ENCODE data around the gene SLAMF1. TPM values are rescaled to one million over a fixed set of nuclear protein-coding genes. Genes with fewer than 3 reads are reported as not detected.

SLAMF1 gene
- total and polyA plus RNA-seq, 2 experiments from 2014 or later: not detected

GRCh38 chr1:160578175-160578524 lies 68.7 kb downstream of the SLAMF1 start:
- no peak overlapping the region for H3K27ac Mint-ChIP-seq
- H3K4me3 Mint-ChIP-seq: no peak overlapping the region
- H2AFZ ChIP-seq: no peak overlapping the region
- H3K27me3 Mint-ChIP-seq (ENCODE audit: insufficient read depth, low read depth, poor library complexity): no peaks in the 10 kb centered on the region
- H3K4me2 ChIP-seq: no peak overlapping the region
- no peaks in the 10 kb centered on the region for H3F3A ChIP-seq (replicated peaks; ENCODE audit: low read depth)
- no peaks in the 10 kb centered on the region for H3K9me3 Mint-ChIP-seq
- no peak for ATAC-seq
- H3K27me3 ChIP-seq (ENCODE audit: insufficient read depth): no peaks in the 10 kb centered on the region
- no peaks in the 10 kb centered on the region for H3K4me1 Mint-ChIP-seq
- H3K79me2 ChIP-seq (replicated peaks; ENCODE audit: insufficient read depth): no peaks in the 10 kb centered on the region
- H3K9me2 ChIP-seq (ENCODE audit: insufficient read depth): no peaks in the 10 kb centered on the region; the same call in 1 of the 2 replicates
- DNase-seq (ENCODE audit: low spot score): no peak
- H3K4me3 ChIP-seq: no peak overlapping the region
- H3K36me3 ChIP-seq (ENCODE audit: insufficient read depth): no peaks in the 10 kb centered on the region
- H3K27ac ChIP-seq (ENCODE audit: low read depth): no peak overlapping the region
- H3K36me3 Mint-ChIP-seq (ENCODE audit: low read depth): no peaks in the 10 kb centered on the region
- no peaks in the 10 kb centered on the region for H4K20me1 ChIP-seq (replicated peaks; ENCODE audit: insufficient read depth)
- H3K4me1 ChIP-seq (ENCODE audit: insufficient read depth): no peaks in the 10 kb centered on the region
- TF ChIP-seq ZNF331 (CRISPR knock-in tag; IDR thresholded peaks at IDR 0.05; ENCODE audit: low read depth): no peak
- TF ChIP-seq, protein P1, sequence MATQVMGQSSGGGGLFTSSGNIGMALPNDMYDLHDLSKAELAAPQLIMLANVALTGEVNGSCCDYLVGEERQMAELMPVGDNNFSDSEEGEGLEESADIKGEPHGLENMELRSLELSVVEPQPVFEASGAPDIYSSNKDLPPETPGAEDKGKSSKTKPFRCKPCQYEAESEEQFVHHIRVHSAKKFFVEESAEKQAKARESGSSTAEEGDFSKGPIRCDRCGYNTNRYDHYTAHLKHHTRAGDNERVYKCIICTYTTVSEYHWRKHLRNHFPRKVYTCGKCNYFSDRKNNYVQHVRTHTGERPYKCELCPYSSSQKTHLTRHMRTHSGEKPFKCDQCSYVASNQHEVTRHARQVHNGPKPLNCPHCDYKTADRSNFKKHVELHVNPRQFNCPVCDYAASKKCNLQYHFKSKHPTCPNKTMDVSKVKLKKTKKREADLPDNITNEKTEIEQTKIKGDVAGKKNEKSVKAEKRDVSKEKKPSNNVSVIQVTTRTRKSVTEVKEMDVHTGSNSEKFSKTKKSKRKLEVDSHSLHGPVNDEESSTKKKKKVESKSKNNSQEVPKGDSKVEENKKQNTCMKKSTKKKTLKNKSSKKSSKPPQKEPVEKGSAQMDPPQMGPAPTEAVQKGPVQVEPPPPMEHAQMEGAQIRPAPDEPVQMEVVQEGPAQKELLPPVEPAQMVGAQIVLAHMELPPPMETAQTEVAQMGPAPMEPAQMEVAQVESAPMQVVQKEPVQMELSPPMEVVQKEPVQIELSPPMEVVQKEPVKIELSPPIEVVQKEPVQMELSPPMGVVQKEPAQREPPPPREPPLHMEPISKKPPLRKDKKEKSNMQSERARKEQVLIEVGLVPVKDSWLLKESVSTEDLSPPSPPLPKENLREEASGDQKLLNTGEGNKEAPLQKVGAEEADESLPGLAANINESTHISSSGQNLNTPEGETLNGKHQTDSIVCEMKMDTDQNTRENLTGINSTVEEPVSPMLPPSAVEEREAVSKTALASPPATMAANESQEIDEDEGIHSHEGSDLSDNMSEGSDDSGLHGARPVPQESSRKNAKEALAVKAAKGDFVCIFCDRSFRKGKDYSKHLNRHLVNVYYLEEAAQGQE (IDR thresholded peaks at IDR 0.05; ENCODE audit: unreplicated experiment): no peak
- no peak for TF ChIP-seq ZNF114 (CRISPR knock-in tag; IDR thresholded peaks at IDR 0.05)

- Histone ChIP-seq H3K36me3 (ENCODE audit: insufficient read depth) (no peaks in the 10 kb centered on the region), H3K27me3 (ENCODE audit: insufficient read depth) (no peaks in the 10 kb centered on the region), H3K79me2 (replicated peaks; ENCODE audit: insufficient read depth) (no peaks in the 10 kb centered on the region), H3K9me2 (ENCODE audit: insufficient read depth) (no peaks in the 10 kb centered on the region; the same call in 1 of the 2 replicates), H3K4me1 (ENCODE audit: insufficient read depth) (no peaks in the 10 kb centered on the region), H2AFZ (no peak overlapping the region), H3K4me3 (no peak overlapping the region), H3F3A (replicated peaks; ENCODE audit: low read depth) (no peaks in the 10 kb centered on the region), H3K4me2 (no peak overlapping the region), H4K20me1 (replicated peaks; ENCODE audit: insufficient read depth) (no peaks in the 10 kb centered on the region), H3K27ac (ENCODE audit: low read depth) (no peak overlapping the region)
- Mint-ChIP-seq H3K9me3 (no peaks in the 10 kb centered on the region), H3K36me3 (ENCODE audit: low read depth) (no peaks in the 10 kb centered on the region), H3K27me3 (ENCODE audit: insufficient read depth, low read depth, poor library complexity) (no peaks in the 10 kb centered on the region), H3K4me3 (no peak overlapping the region), H3K4me1 (no peaks in the 10 kb centered on the region), H3K27ac (no peak overlapping the region)
- no peak for ATAC-seq
- no peak for TF ChIP-seq POLR2AphosphoS5 (IDR thresholded peaks at IDR 0.05; ENCODE audit: low read depth)
- TF ChIP-seq ZNF331 (CRISPR knock-in tag; IDR thresholded peaks at IDR 0.05; ENCODE audit: low read depth): no peak
- TF ChIP-seq ZNF462 (CRISPR knock-in tag; IDR thresholded peaks at IDR 0.05): no peak
- TF ChIP-seq, protein P1 (IDR thresholded peaks at IDR 0.05; ENCODE audit: unreplicated experiment): no peak
- no peak for TF ChIP-seq ZNF114 (CRISPR knock-in tag; IDR thresholded peaks at IDR 0.05)
- no peak for DNase-seq (ENCODE audit: low spot score)
These were observed 69.2 kb downstream of the SLAMF1 start for GRCh38 chr1:160577671-160578070.

Measured in GM23338 (cell line).